GM23338 (cell line): Measurements from ENCODE around the gene LMX1B. TPM values are rescaled to one million over a fixed set of nuclear protein-coding genes. Genes with fewer than 3 reads are reported as not detected.
A peak's percentile ranks its signal among the peaks of the same experiment; 100 is the strongest.

Source experiments
- ATAC-seq: fragments of 200-7000 bp; cut with Tn5 transposase; 3 replicates; pipeline ENCODE4 v1.9.1; 2020
- DNase-seq: peaks from one replicate; pipeline ENCODE4 v3.0.0-alpha.2; 2015; ENCODE audit warnings: low spot score
- H2AFZ ChIP-seq: fragments of 200-600 bp; sonication (generic); 2 replicates; pipeline ENCODE4 v1.8.0; 2016; ENCODE audit warnings: antibody characterized with exemption, mild to moderate bottlenecking, moderate library complexity
- H3F3A ChIP-seq: fragments of 200-600 bp; sonication (generic); replicated peaks from 2 replicates; pipeline ENCODE4 v1.8.0; 2017; ENCODE audit warnings: antibody characterized with exemption, mixed run types, low read depth
- H3K27ac ChIP-seq: fragments of 200-600 bp; sonication (generic); 2 replicates; pipeline ENCODE4 v1.6.1; 2016; ENCODE audit warnings: low read depth
- H3K27me3 ChIP-seq: fragments of 200-600 bp; sonication (generic); 2 replicates; pipeline ENCODE4 v1.8.0; 2016; ENCODE audit warnings: mild to moderate bottlenecking, mixed run types, moderate library complexity; ENCODE audit not compliant: insufficient read depth
- H3K36me3 ChIP-seq: fragments of 200-600 bp; sonication (generic); 2 replicates; pipeline ENCODE4 v1.8.0; 2016; ENCODE audit warnings: mild to moderate bottlenecking; ENCODE audit not compliant: insufficient read depth
- H3K4me1 ChIP-seq: fragments of 200-600 bp; sonication (generic); 2 replicates; pipeline ENCODE4 v1.8.0; 2016; ENCODE audit warnings: mild to moderate bottlenecking, moderate library complexity; ENCODE audit not compliant: insufficient read depth
- H3K4me2 ChIP-seq: fragments of 200-600 bp; sonication (generic); 2 replicates; pipeline ENCODE4 v1.7.1; 2017; ENCODE audit warnings: mixed run types
- H3K4me3 ChIP-seq: fragments of 200-600 bp; sonication (generic); 2 replicates; pipeline ENCODE4 v1.6.1; 2016; ENCODE audit warnings: mixed run types
- H3K79me2 ChIP-seq: fragments of 200-600 bp; sonication (generic); replicated peaks from 2 replicates; pipeline ENCODE4 v1.8.0; 2017; ENCODE audit warnings: mild to moderate bottlenecking; ENCODE audit not compliant: insufficient read depth
- H3K9me2 ChIP-seq: fragments of 200-600 bp; sonication (generic); 2 replicates; pipeline ENCODE4 v1.8.0; 2017; ENCODE audit not compliant: insufficient read depth
- H4K20me1 ChIP-seq: fragments of 200-600 bp; sonication (generic); replicated peaks from 2 replicates; pipeline ENCODE4 v1.8.0; 2017; ENCODE audit warnings: mild to moderate bottlenecking; ENCODE audit not compliant: insufficient read depth
- H3K27ac Mint-ChIP-seq: 2 replicates; pipeline ENCODE4 v1.8.0; 2020; ENCODE audit warnings: inconsistent platforms, mild to moderate bottlenecking, moderate library complexity, mixed read lengths
- H3K27me3 Mint-ChIP-seq: 3 replicates; pipeline ENCODE4 v1.8.0; 2022; ENCODE audit warnings: low read depth, mild to moderate bottlenecking, moderate library complexity, mixed read lengths, inconsistent platforms; ENCODE audit not compliant: insufficient read depth, poor library complexity
- H3K36me3 Mint-ChIP-seq: 3 replicates; pipeline ENCODE4 v1.8.0; 2021; ENCODE audit warnings: low read depth, mild to moderate bottlenecking, inconsistent platforms, moderate library complexity, mixed read lengths
- H3K4me1 Mint-ChIP-seq: 3 replicates; pipeline ENCODE4 v1.8.0; 2020; ENCODE audit warnings: mild to moderate bottlenecking, inconsistent platforms, mixed read lengths
- H3K4me3 Mint-ChIP-seq: 3 replicates; pipeline ENCODE4 v1.8.0; 2021; ENCODE audit warnings: moderate library complexity, mild to moderate bottlenecking, inconsistent platforms, mixed read lengths
- H3K9me3 Mint-ChIP-seq: 3 replicates; pipeline ENCODE4 v1.8.0; 2020; ENCODE audit warnings: moderate library complexity, mild to moderate bottlenecking, inconsistent platforms, mixed read lengths
- CREB1 ChIP-seq: fragments of 250-450 bp; sonication (Bioruptor Pico); IDR thresholded peaks from 2 replicates; pipeline ENCODE4 v1.5.0; 2020; ENCODE audit warnings: low read depth, mild to moderate bottlenecking, moderate library complexity
- CTCF ChIP-seq, 2 experiments: fragments of 200-600 bp in 1 of 2; sonication (generic) in 1 of 2; conservative IDR thresholded peaks; 2 replicates each; pipeline versions ENCODE4 v1.5.1 to v1.6.1; 2016 to 2017; ENCODE audit warnings: antibody characterized with exemption in 2 of 2, low read depth in 2 of 2, mild to moderate bottlenecking in 2 of 2, moderate library complexity in 1 of 2
- EZH2 ChIP-seq: fragments of 200-600 bp; sonication (generic); IDR thresholded peaks from one replicate; pipeline ENCODE4 v1.8.0; 2017; ENCODE audit warnings: antibody characterized with exemption, mild to moderate bottlenecking, low read depth; ENCODE audit not compliant: unreplicated experiment
- EZH2phosphoT487 ChIP-seq: fragments of 200-600 bp; sonication (generic); IDR thresholded peaks from one replicate; pipeline ENCODE4 v1.8.1; 2018; ENCODE audit warnings: antibody characterized with exemption; ENCODE audit not compliant: unreplicated experiment
- NANOG ChIP-seq: IDR thresholded peaks from 2 replicates; pipeline ENCODE4 v1.6.1; 2016; ENCODE audit warnings: antibody characterized with exemption, borderline replicate concordance
- REST ChIP-seq: IDR thresholded peaks from one replicate; pipeline ENCODE4 v1.6.1; 2018; ENCODE audit warnings: antibody characterized with exemption; ENCODE audit not compliant: unreplicated experiment
- STAT1 ChIP-seq: IDR thresholded peaks from one replicate; pipeline ENCODE4 v1.6.1; 2016; ENCODE audit warnings: antibody characterized with exemption; ENCODE audit not compliant: unreplicated experiment
- ZNF331 ChIP-seq: fragments of 250-450 bp; sonication (Bioruptor Pico); IDR thresholded peaks from 2 replicates; pipeline ENCODE4 v1.5.0; 2020; ENCODE audit warnings: low read depth, mild to moderate bottlenecking, moderate library complexity
- polyA plus RNA-seq: library from polyadenylated mRNA; unstranded; fragments of >200 nt; fragmentation: Nextera tagmentation; extraction: Ambion mirVana; gene quantifications from 2 replicates; pipeline ENCODE4 v1.2.1, GENCODE V29; 2016
- total RNA-seq: library from RNA; depleted of rRNA; stranded (reverse); fragments of >200 nt; shearing (Covaris generic); gene quantifications from 2 replicates; pipeline ENCODE4 v1.2.3, GENCODE V29; 2014

Gene LMX1B
- total and polyA plus RNA-seq, 2 experiments from 2014 or later = 0.08 to 0.21 TPM

DNA sequence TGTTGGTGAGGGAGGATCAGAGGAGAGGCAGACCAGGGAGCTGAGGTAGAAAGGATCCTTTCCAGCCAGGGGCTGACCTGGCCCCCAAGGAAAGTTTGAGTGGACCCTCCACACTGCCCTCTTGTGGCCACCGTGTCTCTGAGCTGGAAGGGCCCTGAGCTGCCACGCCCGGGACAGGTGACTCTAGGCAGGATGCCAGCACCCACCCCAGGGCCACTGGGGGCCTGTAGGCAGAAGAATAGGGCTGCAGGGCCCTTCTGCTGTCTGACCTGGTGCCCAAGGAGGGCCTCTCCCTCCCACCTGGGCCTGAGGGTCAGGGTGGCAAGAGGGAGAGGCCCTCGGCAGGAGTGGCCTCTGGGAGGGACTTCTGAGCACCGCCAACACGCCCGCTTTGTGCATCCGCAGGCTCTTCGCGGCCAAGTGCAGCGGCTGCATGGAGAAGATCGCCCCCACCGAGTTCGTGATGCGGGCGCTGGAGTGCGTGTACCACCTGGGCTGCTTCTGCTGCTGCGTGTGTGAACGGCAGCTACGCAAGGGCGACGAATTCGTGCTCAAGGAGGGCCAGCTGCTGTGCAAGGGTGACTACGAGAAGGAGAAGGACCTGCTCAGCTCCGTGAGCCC is 76.8 kb downstream of the LMX1B start:
- Histone ChIP-seq H3K4me3 (no peak overlapping the region), H3K4me2 (no peak overlapping the region), H3K27me3 (peaks cover 22% of the 10 kb centered on the region), H3K9me2 (no peaks in the 10 kb centered on the region), H2AFZ (peak overlapping the region; percentile 56; the same call in 1 of the 2 replicates), H3K27ac (no peak overlapping the region), H3K4me1 (no peaks in the 10 kb centered on the region; the same call in 1 of the 2 replicates), H3F3A (no peaks in the 10 kb centered on the region), H3K36me3 (no peaks in the 10 kb centered on the region), H3K79me2 (no peaks in the 10 kb centered on the region), H4K20me1 (no peaks in the 10 kb centered on the region)
- Mint-ChIP-seq H3K27ac (no peak overlapping the region), H3K27me3 (peaks cover 33% of the 10 kb centered on the region), H3K9me3 (no peaks in the 10 kb centered on the region), H3K36me3 (no peaks in the 10 kb centered on the region), H3K4me3 (no peak overlapping the region), H3K4me1 (peaks cover 18% of the 10 kb centered on the region)
- ATAC-seq = peak; percentile 88
- DNase-seq = peak; percentile 84
- TF ChIP-seq CTCF (conservative IDR thresholded peaks at IDR 0.05; ENCODE audit: low read depth in 2 of 2) (peak; percentile 73 to 91), CREB1 (0 out of 2 replicates have a peak, but pooled peaks have one; percentile 7), STAT1 (no peak)

GRCh38 chr9:126692041-126692758 is 78.5 kb downstream of the LMX1B start:
- Mint-ChIP-seq H3K4me3 (no peak overlapping the region), H3K27me3 (peaks cover 29% of the 10 kb centered on the region), H3K36me3 (no peaks in the 10 kb centered on the region), H3K27ac (no peak overlapping the region), H3K4me1 (peaks cover 20% of the 10 kb centered on the region), H3K9me3 (no peaks in the 10 kb centered on the region)
- no peaks in the 10 kb centered on the region; the same call in 1 of the 2 replicates for H3K4me1 ChIP-seq
- H3K4me2 ChIP-seq = no peak overlapping the region
- no peaks in the 10 kb centered on the region for H4K20me1 ChIP-seq
- no peaks in the 10 kb centered on the region for H3F3A ChIP-seq
- H3K4me3 ChIP-seq = no peak overlapping the region
- peaks cover 11% of the 10 kb centered on the region; the same call in 1 of the 2 replicates for H3K27me3 ChIP-seq
- DNase-seq = no peak
- H3K27ac ChIP-seq = no peak overlapping the region
- H2AFZ ChIP-seq = no peak overlapping the region
- no peaks in the 10 kb centered on the region for H3K9me2 ChIP-seq
- no peaks in the 10 kb centered on the region for H3K79me2 ChIP-seq
- ATAC-seq = no peak
- no peaks in the 10 kb centered on the region for H3K36me3 ChIP-seq
- TF ChIP-seq EZH2 (no peak), STAT1 (no peak), EZH2phosphoT487 (no peak), CTCF (conservative IDR thresholded peaks at IDR 0.05; ENCODE audit: low read depth in 2 of 2) (no peak), REST (no peak), NANOG (no peak), ZNF331 (CRISPR knock-in tag) (no peak)
